Neuron (in vitro differentiated cells): ENCODE measurements around the gene IL21.

Experiments used
- H2AFZ ChIP-seq: one replicate; pipeline ENCODE4 v1.6.1; 2013; ENCODE audit warnings: low read depth, mild to moderate bottlenecking, inconsistent platforms, low read length, moderate library complexity
- H3K27me3 ChIP-seq: one replicate; pipeline ENCODE4 v1.6.1; 2013; ENCODE audit warnings: low read length; ENCODE audit not compliant: insufficient read depth
- H3K36me3 ChIP-seq: one replicate; pipeline ENCODE4 v1.6.1; 2013; ENCODE audit warnings: low read length; ENCODE audit not compliant: insufficient read depth
- H3K4me1 ChIP-seq: one replicate; pipeline ENCODE4 v1.6.1; 2013; ENCODE audit warnings: low read length; ENCODE audit not compliant: insufficient read depth
- H3K4me3 ChIP-seq: 2 replicates; pipeline ENCODE4 v1.5.1; 2013; ENCODE audit warnings: mild to moderate bottlenecking, low read length, moderate library complexity
- H3K9me3 ChIP-seq: one replicate; pipeline ENCODE4 v1.6.1; 2013; ENCODE audit warnings: low read length

Gene IL21

GRCh38 chr4:122621016-122621507 is at the start of gene IL21:
IL21 (minus strand) TSS chr4:122621066; CDS start chr4:122621011, 55 bp downstream.
- no peaks in the 10 kb centered on the region for H3K9me3 ChIP-seq
- H3K27me3 ChIP-seq: no peaks in the 10 kb centered on the region
- H3K4me1 ChIP-seq: no peaks in the 10 kb centered on the region
- H3K4me3 ChIP-seq: no peak within 1 kb of the TSS
- no peaks in the 10 kb centered on the region for H3K36me3 ChIP-seq
- H2AFZ ChIP-seq: no peak within 1 kb of the TSS

DNA sequence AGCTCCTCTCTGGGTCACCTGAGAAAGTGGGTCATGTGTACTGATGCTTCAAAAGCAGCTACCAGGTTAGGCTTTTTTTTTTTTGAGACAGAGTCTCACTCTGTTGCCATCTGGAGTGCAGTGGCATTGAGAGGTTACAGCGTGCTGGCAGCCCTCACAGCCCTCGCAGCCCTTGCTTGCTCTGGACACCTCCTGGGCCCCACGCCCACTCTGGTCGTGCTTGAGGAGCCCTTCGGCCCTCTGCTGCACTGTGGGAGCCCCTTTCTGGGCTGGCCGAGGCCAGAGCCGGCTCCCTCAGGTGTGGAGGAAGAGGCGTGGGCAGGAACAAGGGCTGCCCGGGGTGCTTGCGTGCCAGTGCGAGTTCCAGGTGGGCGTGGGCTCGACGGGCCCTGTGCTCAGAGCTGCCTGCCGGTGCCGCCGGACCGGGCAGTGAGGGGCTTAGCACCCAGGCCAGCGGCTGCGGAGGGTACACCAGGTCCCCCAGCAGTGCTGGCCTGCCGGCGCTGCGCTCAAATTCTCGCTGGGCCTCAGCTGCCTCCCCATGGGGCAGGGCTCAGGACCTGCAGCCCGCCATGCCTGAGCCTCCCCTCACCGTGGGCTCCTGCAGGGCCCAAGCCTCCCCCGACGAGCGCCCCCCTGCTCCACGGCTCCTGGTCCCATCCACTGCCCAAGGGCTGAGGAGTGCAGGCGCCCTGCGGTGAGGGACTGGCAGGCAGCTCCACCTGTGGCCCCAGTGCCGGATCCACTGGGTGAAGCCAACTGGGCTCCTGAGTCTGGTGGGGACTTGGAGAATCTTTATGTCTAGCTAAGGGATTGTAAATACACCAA is 49.3 kb upstream of the IL21 start:
- Histone ChIP-seq H3K36me3 (no peaks in the 10 kb centered on the region), H3K9me3 (no peaks in the 10 kb centered on the region), H3K4me3 (no peak overlapping the region), H3K27me3 (no peaks in the 10 kb centered on the region), H3K4me1 (peaks cover 3% of the 10 kb centered on the region), H2AFZ (no peak overlapping the region)

GRCh38 chr4:122668241-122668640 is 47.4 kb upstream of the IL21 start:
- Histone ChIP-seq H3K27me3 (no peaks in the 10 kb centered on the region), H3K36me3 (no peaks in the 10 kb centered on the region), H3K4me1 (peaks cover 9% of the 10 kb centered on the region), H2AFZ (no peak overlapping the region), H3K4me3 (no peak overlapping the region), H3K9me3 (no peaks in the 10 kb centered on the region)

DNA sequence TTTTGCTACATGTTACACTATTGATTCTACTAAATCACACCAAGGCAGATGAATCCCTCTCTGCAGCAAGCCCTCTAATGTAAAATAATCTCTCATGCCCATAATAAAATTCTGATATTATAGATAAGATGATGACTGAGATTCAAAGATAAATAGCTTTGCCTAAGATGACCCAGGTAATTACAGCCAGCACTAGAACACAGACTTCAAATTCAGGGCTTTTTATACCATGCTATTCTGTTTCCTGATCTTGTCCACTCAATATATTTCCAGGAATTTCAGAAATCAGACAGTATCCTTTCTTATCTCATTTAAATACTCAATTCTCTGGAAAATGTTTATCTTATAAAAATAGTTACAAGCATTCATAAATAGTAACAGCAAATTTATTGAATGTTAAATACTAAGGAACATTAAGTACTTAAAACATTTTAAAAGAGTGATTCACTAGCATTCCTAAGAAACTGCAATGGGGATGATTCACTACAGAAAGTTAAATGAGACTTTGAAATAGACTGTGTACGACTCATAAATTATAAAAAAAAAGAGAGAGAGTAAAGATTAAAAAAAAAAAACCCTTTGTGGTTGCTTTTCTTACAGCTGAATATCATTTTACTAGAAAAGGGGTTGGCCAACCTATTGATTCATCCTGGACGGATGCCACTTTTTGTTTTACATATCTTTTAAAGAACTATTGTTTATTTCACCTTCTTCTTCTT is 45.8 kb upstream of the IL21 start:
- Histone ChIP-seq H3K27me3 (no peaks in the 10 kb centered on the region), H3K4me3 (no peak overlapping the region), H2AFZ (no peak overlapping the region), H3K36me3 (no peaks in the 10 kb centered on the region), H3K9me3 (no peaks in the 10 kb centered on the region), H3K4me1 (peaks cover 7% of the 10 kb centered on the region)

- no peak overlapping the region for H2AFZ ChIP-seq
- no peaks in the 10 kb centered on the region for H3K9me3 ChIP-seq
- no peak overlapping the region for H3K4me3 ChIP-seq
- H3K27me3 ChIP-seq: no peaks in the 10 kb centered on the region
- H3K36me3 ChIP-seq: no peaks in the 10 kb centered on the region
- peaks cover 7% of the 10 kb centered on the region for H3K4me1 ChIP-seq
Measured at GRCh38 chr4:122665161-122665929, 44.5 kb upstream of the IL21 start.

GRCh38 chr4:122663814-122664610 is 43.1 kb upstream of the IL21 start:
- H2AFZ ChIP-seq: no peak overlapping the region
- H3K4me1 ChIP-seq: peaks cover 7% of the 10 kb centered on the region
- H3K36me3 ChIP-seq: no peaks in the 10 kb centered on the region
- no peaks in the 10 kb centered on the region for H3K27me3 ChIP-seq
- H3K9me3 ChIP-seq: no peaks in the 10 kb centered on the region
- no peak overlapping the region for H3K4me3 ChIP-seq

DNA sequence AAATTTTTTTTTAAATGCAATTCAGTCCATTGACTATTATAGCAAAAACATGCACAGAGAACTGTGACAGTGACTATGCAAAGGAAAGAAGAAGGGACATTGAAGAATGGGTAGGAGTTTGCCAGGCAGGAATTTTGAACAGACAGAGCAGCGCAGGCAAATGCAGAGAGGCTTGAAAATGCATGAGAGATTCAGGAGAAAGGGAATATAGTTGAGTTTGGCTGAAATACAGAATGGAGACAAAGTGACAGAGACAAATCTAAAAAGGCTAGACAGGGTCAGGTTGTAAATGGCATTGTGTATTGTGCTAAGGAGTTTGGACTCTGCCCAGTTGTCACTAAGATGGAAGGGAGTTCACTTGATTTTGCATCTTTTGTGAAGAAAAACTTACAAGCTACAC is 42.4 kb upstream of the IL21 start:
- Histone ChIP-seq H3K4me3 (no peak overlapping the region), H3K4me1 (peaks cover 7% of the 10 kb centered on the region), H3K36me3 (no peaks in the 10 kb centered on the region), H2AFZ (no peak overlapping the region), H3K9me3 (no peaks in the 10 kb centered on the region), H3K27me3 (no peaks in the 10 kb centered on the region)

DNA sequence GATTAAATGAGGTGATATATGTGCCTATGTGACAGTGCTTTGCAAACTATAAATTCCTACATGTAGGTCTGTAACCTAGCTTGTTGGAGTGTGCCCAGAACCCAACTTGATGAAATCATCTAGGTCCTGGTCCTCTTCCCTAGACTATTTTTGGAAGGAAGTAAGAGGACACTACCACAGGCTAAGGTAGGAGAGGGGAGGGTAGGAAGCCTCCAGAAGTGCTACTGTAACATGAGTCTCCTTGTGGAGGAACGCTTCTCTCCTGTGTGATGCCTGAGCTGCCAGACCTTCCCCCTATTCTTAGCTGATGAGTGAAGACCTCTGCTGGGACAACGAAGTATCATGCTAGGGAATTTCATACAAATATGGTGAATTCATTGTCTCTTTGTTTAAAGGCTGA is 41.8 kb upstream of the IL21 start:
- Histone ChIP-seq H3K36me3 (no peaks in the 10 kb centered on the region), H3K4me1 (peaks cover 7% of the 10 kb centered on the region), H3K27me3 (no peaks in the 10 kb centered on the region), H2AFZ (no peak overlapping the region), H3K4me3 (no peak overlapping the region), H3K9me3 (no peaks in the 10 kb centered on the region)

DNA sequence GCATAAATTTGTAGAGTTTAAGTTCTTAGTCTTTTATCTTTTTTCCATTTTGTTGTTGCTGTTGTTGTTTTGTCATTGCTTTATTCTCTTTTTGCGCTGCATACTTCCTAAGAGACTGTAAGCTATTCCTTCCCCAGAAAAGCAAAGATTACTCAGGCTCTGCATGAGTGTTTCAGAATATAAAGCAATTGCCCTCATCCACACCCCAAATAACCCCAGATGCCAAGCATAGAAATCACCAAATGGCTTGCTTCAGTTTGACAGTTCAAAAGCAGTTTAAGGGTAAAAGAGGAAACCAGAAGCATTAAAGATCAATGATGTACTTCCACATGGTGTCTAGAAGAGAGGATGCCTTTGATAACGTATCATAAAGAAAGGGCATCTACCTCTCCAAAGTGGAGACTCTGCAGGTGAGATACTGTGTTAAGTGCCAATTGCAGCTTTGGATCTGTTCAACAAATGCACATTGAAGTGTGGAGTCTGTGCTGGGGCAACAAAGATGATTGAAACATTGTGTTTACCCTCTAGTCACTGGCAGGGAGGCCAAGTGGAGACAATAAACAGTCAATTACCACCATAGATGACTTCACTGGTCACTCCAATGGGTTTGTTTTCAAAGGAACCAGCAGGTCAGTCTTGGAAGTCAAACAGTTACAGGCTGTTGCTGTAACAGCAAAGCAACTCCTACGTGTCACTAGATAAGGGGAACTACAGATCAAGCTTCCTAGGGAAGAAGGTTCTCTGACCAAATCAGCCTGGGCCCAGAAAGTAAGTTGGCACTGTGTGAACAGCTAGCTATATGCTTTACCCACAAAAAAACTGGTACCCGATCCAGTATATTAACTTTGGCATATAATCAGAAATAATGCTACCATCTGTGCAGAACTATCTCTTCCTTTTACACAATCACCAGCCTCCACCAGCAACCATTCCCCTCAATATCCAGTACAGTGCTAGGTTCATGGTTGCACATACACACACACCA is 40.6 kb upstream of the IL21 start:
- Histone ChIP-seq H3K4me3 (no peak overlapping the region), H3K27me3 (no peaks in the 10 kb centered on the region), H2AFZ (no peak overlapping the region), H3K36me3 (no peaks in the 10 kb centered on the region), H3K9me3 (no peaks in the 10 kb centered on the region), H3K4me1 (peaks cover 7% of the 10 kb centered on the region)

GRCh38 chr4:122658818-122659295 is 38.0 kb upstream of the IL21 start:
- Histone ChIP-seq H3K9me3 (no peaks in the 10 kb centered on the region), H3K36me3 (no peaks in the 10 kb centered on the region), H3K27me3 (no peaks in the 10 kb centered on the region), H3K4me1 (peaks cover 7% of the 10 kb centered on the region), H2AFZ (no peak overlapping the region), H3K4me3 (no peak overlapping the region)

DNA sequence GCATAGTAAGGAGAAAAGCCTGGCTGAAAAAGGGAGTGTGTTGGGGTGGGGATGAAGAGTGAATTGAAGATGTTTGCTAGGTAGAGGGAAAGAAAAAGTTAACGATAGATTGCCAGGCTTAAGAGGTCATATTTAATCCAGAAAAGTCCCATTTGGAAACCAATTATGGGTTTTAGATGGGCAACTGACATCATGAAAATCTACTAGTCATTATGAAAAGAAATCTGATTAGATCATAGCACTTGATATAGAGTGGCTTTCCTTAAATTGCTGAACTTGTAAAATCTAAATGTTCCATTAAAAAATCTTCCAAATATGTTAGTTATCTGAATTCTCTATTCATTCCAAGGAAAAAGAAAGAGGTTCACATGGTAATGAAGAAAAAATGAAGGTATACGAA is 37.5 kb upstream of the IL21 start:
- no peaks in the 10 kb centered on the region for H3K9me3 ChIP-seq
- no peak overlapping the region for H2AFZ ChIP-seq
- peaks cover 3% of the 10 kb centered on the region for H3K4me1 ChIP-seq
- H3K4me3 ChIP-seq: no peak overlapping the region
- H3K36me3 ChIP-seq: no peaks in the 10 kb centered on the region
- H3K27me3 ChIP-seq: no peaks in the 10 kb centered on the region
